ENCODE data around the gene EPDR1.

EPDR1 gene

DNA sequence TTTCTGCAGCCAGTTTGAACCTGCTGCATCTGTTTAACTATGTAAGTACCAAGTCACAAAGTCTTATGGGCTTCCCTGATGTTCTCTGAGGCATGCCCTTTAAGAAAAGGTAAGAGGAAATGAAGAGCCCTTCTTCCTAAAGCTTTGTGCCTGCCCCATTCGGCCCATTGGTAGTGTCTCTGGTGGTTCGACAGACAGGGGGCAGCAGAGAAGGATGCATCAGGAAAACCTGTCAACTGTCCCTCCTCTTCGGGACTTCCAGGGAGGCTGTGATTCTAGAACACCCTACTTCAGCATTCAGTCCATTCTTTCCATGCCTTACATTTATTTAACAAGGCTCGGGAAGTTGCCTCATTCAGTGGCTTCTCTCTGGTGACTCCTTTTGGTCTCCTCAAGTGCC lies 1.9 kb upstream of the EPDR1 start:
- H3K4me3 ChIP-seq (replicated peaks in 1 of 2; ENCODE audit: low read depth in 2 of 2, low read length in 2 of 2): no peak overlapping the region
- TF ChIP-seq, protein P1, sequence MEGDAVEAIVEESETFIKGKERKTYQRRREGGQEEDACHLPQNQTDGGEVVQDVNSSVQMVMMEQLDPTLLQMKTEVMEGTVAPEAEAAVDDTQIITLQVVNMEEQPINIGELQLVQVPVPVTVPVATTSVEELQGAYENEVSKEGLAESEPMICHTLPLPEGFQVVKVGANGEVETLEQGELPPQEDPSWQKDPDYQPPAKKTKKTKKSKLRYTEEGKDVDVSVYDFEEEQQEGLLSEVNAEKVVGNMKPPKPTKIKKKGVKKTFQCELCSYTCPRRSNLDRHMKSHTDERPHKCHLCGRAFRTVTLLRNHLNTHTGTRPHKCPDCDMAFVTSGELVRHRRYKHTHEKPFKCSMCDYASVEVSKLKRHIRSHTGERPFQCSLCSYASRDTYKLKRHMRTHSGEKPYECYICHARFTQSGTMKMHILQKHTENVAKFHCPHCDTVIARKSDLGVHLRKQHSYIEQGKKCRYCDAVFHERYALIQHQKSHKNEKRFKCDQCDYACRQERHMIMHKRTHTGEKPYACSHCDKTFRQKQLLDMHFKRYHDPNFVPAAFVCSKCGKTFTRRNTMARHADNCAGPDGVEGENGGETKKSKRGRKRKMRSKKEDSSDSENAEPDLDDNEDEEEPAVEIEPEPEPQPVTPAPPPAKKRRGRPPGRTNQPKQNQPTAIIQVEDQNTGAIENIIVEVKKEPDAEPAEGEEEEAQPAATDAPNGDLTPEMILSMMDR (IDR thresholded peaks at IDR 0.05; ENCODE audit: low read depth, low read length): no peak
- DNase-seq (ENCODE audit: low read depth in 2 of 2): no peak

DNA sequence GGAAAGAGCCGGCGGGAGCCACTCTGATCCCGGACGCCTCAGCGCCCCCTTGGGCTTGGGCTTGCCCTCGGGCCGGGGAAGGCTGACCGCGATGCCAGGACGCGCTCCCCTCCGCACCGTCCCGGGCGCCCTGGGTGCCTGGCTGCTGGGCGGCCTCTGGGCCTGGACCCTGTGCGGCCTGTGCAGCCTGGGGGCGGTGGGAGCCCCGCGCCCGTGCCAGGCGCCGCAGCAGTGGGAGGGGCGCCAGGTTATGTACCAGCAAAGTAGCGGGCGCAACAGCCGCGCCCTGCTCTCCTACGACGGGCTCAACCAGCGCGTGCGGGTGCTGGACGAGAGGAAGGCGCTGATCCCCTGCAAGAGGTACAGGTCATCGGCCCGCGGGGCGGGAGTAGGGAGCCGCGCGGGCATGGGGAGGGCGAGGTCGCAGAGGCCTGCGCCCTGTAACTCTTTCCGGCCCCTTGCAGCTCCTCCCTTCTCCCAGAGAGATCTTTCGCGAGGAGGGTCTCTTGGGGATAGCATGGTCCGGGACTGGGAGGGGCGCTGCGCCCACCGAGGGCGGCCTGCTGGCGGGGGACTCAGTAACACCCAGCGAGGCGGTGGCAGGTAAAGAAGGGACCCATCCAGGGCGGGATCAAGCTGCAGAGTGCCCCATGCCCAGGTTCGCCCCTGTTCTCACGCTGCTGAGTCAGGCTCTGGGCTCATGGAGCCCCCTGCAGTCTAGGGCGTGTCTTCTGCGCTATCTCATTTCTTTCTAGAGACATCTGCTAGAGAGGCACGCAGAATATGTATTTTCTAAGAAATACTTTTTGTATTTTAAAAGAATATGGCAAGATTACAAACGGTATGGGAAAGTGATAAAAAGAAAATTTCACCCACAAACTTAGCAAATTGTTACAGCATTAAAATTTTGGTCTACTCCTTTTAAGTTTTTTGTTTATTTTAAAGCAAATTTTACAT lies 687 bp downstream of the EPDR1 start:
- H3K4me3 ChIP-seq (replicated peaks in 1 of 2; ENCODE audit: low read depth in 2 of 2, low read length in 2 of 2): peak overlapping the region; percentile 54 to 62
- TF ChIP-seq, protein P1 (IDR thresholded peaks at IDR 0.05; ENCODE audit: low read depth, low read length): peak; percentile 26

DNA sequence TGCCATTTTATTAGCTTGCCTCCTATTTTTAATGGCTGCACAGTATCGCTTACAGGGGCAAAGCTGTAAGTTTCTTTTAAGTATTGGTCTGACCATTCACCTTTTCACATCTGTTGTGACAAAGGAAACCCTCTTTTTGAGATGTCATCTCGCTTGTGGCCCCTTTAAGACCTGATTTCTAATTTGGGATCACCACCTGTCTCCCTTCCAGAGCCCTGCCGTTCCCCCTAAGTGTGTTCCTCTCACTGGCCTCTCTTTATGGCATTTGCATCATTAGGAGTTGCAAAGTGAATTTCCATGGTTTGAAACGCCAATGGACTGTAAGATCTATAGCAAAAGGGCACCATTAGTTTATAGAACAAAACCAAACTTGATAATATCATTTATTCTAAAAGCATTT lies 1.4 kb downstream of the EPDR1 start:
- TF ChIP-seq, protein P1 (IDR thresholded peaks at IDR 0.05; ENCODE audit: low read depth, low read length): no peak
- no peak overlapping the region for H3K4me3 ChIP-seq (replicated peaks in 1 of 2; ENCODE audit: low read depth in 2 of 2, low read length in 2 of 2)
- DNase-seq (ENCODE audit: low read depth in 2 of 2): no peak

More for the DNA sequence above, 687 bp downstream of the EPDR1 start:
- peak in 1 of 2 donors; percentile 38 for DNase-seq (ENCODE audit: low read depth in 2 of 2)

DNA sequence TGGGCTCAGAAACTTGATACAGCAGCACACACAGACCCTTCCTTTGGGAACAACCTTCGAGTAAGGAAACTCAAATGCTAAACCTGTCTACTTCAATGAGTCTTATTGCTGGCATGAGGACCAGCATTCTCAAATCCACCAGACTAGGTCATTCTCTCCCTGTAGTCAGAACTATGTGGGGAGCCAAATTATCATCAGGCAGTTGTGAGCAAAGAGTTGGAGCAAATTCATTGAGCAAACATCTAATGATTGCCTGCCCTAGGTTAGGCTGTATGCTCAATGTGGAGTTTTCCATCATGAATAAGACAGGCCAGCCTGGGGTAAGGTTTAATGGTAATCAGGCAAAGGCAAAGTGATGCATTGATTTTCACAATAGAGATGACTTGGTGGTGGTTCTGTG lies 3.6 kb downstream of the EPDR1 start:
- DNase-seq (ENCODE audit: low read depth in 2 of 2): no peak
- no peak overlapping the region for H3K4me3 ChIP-seq (replicated peaks in 1 of 2; ENCODE audit: low read depth in 2 of 2, low read length in 2 of 2)
- TF ChIP-seq, protein P1 (IDR thresholded peaks at IDR 0.05; ENCODE audit: low read depth, low read length): no peak

DNA sequence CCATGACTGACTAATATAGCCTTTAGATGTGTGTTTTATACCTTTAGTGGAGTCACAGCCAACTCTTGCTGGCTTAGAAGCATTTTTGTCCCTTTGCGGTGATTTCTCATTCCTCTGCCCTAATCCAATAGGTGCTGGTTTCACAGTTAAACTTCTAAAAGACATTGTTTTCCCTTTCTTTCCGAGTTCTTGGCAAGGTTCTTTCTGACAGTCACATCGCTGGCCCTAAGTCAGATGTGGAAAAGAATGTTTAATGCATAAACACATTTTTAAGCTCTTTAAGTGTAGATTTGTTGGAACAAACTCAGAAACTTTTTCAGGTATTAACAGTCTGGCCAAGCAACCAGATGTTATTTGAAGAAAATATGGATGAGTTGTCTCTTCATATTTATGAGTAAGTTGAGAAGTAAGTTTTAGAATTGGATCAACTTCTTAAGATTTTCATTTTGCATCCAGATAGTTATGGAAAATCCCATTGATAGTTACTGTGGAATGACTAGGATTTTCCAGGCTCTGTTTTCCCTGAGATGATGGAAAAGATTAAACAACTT lies 4.1 kb downstream of the EPDR1 start:
- no peak for DNase-seq (ENCODE audit: low read depth in 2 of 2)
- TF ChIP-seq, protein P1 (IDR thresholded peaks at IDR 0.05; ENCODE audit: low read depth, low read length): no peak
- no peak overlapping the region for H3K4me3 ChIP-seq (replicated peaks in 1 of 2; ENCODE audit: low read depth in 2 of 2, low read length in 2 of 2)

DNA sequence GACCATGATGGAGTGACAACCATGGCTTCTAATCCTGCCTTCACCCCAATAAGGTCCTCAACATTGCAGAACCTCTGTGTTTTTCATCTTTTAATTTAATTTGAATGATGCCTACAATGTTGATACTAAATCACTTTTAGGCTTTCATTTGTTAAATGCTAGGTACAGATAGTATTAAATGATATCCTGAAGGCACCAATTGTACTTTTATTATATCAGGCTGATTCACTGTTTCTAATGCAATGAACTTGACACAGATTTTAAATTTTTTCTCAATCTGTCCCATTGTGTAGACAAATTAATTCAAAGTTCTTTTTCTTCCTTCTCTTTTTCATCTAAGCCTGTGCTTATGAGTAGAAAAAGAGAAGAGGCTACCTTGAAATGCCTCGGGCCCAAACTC lies 5.2 kb downstream of the EPDR1 start:
- TF ChIP-seq, protein P1 (IDR thresholded peaks at IDR 0.05; ENCODE audit: low read depth, low read length): no peak
- no peak overlapping the region for H3K4me3 ChIP-seq (replicated peaks in 1 of 2; ENCODE audit: low read depth in 2 of 2, low read length in 2 of 2)
- DNase-seq (ENCODE audit: low read depth in 2 of 2): no peak
